Measurements from ENCODE around the gene FBXO21. TPM values are rescaled to one million over a fixed set of nuclear protein-coding genes. Genes with fewer than 3 reads are reported as not detected.

FBXO21 gene
- total and polyA plus RNA-seq, 7 experiments from 2014 or later: 30.4 to 62.9 (median 51.4) TPM

DNA sequence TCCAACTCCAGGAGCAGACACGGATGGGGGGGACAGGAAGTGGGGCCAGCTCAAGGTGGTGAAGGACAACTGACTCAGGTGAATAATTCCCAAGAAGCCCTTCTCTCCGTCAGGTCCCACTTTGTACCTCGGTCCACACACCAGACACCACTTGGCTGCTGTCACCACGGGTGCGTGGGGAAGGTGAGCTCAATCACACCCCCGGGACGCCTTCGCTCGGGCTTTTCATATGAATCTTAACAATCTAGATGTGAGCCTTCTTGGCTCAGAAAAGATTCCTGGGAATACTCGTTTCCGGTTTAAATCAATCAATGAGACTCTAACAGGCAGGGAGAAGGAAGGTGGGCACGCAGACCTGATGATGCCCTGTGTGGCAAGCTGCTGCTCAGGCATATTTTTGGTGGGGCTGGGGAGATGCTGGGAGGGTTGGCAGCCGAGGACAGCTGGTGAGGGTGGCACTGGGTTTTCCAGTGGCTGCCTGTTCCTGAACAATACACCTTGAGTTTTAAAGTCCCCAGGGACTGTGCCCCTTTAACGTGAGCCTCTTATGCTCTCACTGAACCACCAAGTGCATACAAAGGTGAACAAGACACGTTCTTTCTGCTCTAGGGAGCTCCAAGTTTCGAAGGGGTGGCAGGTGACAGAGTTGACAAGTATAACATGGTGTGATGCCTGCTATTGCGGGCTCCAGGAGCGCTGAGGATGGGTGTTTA lies 96.2 kb downstream of the FBXO21 start:
- no peak overlapping the region for H3K27ac Mint-ChIP-seq
- ATAC-seq (no peak), DNase-seq (no peak)
- Histone ChIP-seq H3K27ac (ENCODE audit: low read depth, low read length) (no peak overlapping the region), H3K36me3 (ENCODE audit: control insufficient read depth in 2 of 3, insufficient read depth in 3 of 3, low read length in 3 of 3) (no peaks in the 10 kb centered on the region), H3K27me3 (ENCODE audit: control insufficient read depth in 2 of 2, insufficient read depth in 2 of 2, low read length in 2 of 2) (peaks cover 0 to 10% of the 10 kb centered on the region in 2 donors), H3K4me3 (ENCODE audit: low read length) (no peak overlapping the region), H3K9me3 (ENCODE audit: control insufficient read depth in 2 of 3, low read length in 3 of 3) (peaks cover 0 to 4% (median 0%) of the 10 kb centered on the region in 3 experiments), H3K4me1 (ENCODE audit: control insufficient read depth in 2 of 2, insufficient read depth in 2 of 2, low read length in 2 of 2) (no peaks in the 10 kb centered on the region)
- intact Hi-C loops (cut with micrococcal nuclease): no loop called here
- H3K4me3 Mint-ChIP-seq: no peak overlapping the region
- H3K36me3 Mint-ChIP-seq: peaks cover 0 to 12% (median 0%) of the 10 kb centered on the region in 5 donors
- ChIA-PET CTCF (interaction anchor here (0.7 kb wide), 1 partner anchor 116 kb away, joined by 3 read pairs; no protein-coding TSS in a partner anchor), POLR2A (no interaction called here)
- H3K9me3 Mint-ChIP-seq: peaks cover 0 to 10% (median 8%) of the 10 kb centered on the region in 11 donors
- H3K4me1 Mint-ChIP-seq: peaks cover 0 to 24% (median 6%) of the 10 kb centered on the region in 7 donors
- H3K27me3 Mint-ChIP-seq: peaks cover 13 to 21% (median 18%) of the 10 kb centered on the region in 5 donors

DNA sequence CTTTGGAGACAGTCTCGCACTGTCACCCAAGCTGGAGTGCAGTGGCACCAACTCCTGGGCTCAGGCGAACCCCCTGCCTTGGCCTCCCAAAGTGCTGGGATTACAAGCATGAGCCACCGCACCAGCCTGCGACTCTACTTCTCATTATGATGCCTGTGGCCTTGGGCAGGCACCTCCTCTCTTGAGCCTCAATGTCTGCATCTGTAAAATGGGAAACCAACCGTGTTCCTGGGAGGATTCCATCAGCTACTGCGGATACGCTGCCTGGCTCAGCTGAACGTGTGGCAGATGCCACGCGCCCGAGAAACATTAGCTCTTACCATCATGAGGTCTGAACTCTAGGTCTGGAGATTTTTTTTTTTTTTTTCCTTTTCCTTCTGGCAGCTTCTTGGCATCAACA lies 96.8 kb downstream of the FBXO21 start:
- Histone ChIP-seq H3K36me3 (ENCODE audit: control insufficient read depth in 2 of 3, insufficient read depth in 3 of 3, low read length in 3 of 3) (no peaks in the 10 kb centered on the region), H3K27me3 (ENCODE audit: control insufficient read depth in 2 of 2, insufficient read depth in 2 of 2, low read length in 2 of 2) (peaks cover 0 to 8% of the 10 kb centered on the region in 2 donors), H3K4me1 (ENCODE audit: control insufficient read depth in 2 of 2, insufficient read depth in 2 of 2, low read length in 2 of 2) (no peaks in the 10 kb centered on the region), H3K27ac (ENCODE audit: low read depth, low read length) (no peak overlapping the region), H3K4me3 (ENCODE audit: low read length) (no peak overlapping the region), H3K9me3 (ENCODE audit: control insufficient read depth in 2 of 3, low read length in 3 of 3) (peaks cover 0 to 7% (median 0%) of the 10 kb centered on the region in 3 experiments)
- H3K9me3 Mint-ChIP-seq: peaks cover 0 to 17% (median 10%) of the 10 kb centered on the region in 11 donors
- peaks cover 0 to 13% (median 0%) of the 10 kb centered on the region in 5 donors for H3K36me3 Mint-ChIP-seq
- no peak overlapping the region for H3K27ac Mint-ChIP-seq
- intact Hi-C loops (cut with micrococcal nuclease): no loop called here
- no peak overlapping the region for H3K4me3 Mint-ChIP-seq
- DNase-seq: no peak
- ChIA-PET CTCF (interaction anchor here (0.7 kb wide), 1 partner anchor 116 kb away, joined by 3 read pairs; no protein-coding TSS in a partner anchor), POLR2A (no interaction called here)
- peaks cover 13 to 21% (median 18%) of the 10 kb centered on the region in 5 donors for H3K27me3 Mint-ChIP-seq
- no peak for ATAC-seq
- H3K4me1 Mint-ChIP-seq: peaks cover 0 to 24% (median 6%) of the 10 kb centered on the region in 7 donors

DNA sequence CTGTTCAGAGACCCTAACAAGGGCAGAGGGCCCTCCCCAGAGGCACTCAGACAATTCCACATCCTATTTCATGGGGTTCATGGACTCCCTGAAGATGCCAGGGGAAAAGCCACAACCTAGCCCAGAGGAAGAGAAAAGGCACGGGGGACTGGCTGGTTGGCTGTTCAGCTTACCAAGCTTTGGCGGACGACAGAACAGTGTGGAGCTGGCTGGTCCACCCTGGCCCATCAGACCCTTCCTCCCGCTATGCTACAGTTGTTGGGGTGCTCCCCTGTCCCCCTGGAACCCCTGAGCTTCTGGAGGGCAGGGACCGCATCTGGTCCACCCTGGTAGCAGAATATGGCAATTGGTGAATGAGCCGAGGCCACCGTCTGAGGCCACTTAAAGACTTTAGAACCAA lies 97.4 kb downstream of the FBXO21 start:
- CTCF ChIA-PET: no interaction called here
- intact Hi-C loops (cut with micrococcal nuclease): no loop called here
- peaks cover 0 to 7% (median 0%) of the 10 kb centered on the region in 3 experiments for H3K9me3 ChIP-seq (ENCODE audit: control insufficient read depth in 2 of 3, low read length in 3 of 3)
- ATAC-seq: no peak
- peaks cover 0 to 3% of the 10 kb centered on the region in 2 donors for H3K27me3 ChIP-seq (ENCODE audit: control insufficient read depth in 2 of 2, insufficient read depth in 2 of 2, low read length in 2 of 2)
- no peak overlapping the region for H3K4me3 ChIP-seq (ENCODE audit: low read length)
- H3K36me3 Mint-ChIP-seq: peaks cover 0 to 13% (median 0%) of the 10 kb centered on the region in 5 donors
- POLR2A ChIA-PET: no interaction called here
- no peak overlapping the region for H3K4me3 Mint-ChIP-seq
- H3K4me1 Mint-ChIP-seq: peaks cover 0 to 22% (median 3%) of the 10 kb centered on the region in 7 donors
- no peaks in the 10 kb centered on the region for H3K36me3 ChIP-seq (ENCODE audit: control insufficient read depth in 2 of 3, insufficient read depth in 3 of 3, low read length in 3 of 3)
- H3K4me1 ChIP-seq (ENCODE audit: control insufficient read depth in 2 of 2, insufficient read depth in 2 of 2, low read length in 2 of 2): no peaks in the 10 kb centered on the region
- no peak overlapping the region for H3K27ac Mint-ChIP-seq
- peaks cover 10 to 18% (median 15%) of the 10 kb centered on the region in 5 donors for H3K27me3 Mint-ChIP-seq
- H3K9me3 Mint-ChIP-seq: peaks cover 0 to 17% (median 10%) of the 10 kb centered on the region in 11 donors
- DNase-seq: no peak
- no peak overlapping the region for H3K27ac ChIP-seq (ENCODE audit: low read depth, low read length)

DNA sequence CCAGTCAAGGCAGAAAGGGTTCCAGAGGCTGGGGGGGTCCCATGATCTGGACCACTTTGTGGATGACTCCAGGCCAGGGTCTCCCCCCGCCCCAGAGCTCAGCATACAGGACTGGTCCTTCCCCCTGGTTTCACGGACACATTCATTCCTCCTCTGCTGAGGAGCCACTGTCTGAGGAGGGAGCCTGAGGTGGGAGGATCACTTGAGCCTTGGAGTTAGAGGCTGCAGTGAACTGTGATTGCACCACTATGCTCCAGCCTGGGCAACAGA lies 97.8 kb downstream of the FBXO21 start:
- H3K27ac ChIP-seq (ENCODE audit: low read depth, low read length): no peak overlapping the region
- no peaks in the 10 kb centered on the region for H3K36me3 ChIP-seq (ENCODE audit: control insufficient read depth in 2 of 3, insufficient read depth in 3 of 3, low read length in 3 of 3)
- DNase-seq (no peak), ATAC-seq (no peak)
- POLR2A ChIA-PET: no interaction called here
- intact Hi-C loops (cut with micrococcal nuclease): no loop called here
- Mint-ChIP-seq H3K4me1 (peaks cover 0 to 17% (median 0%) of the 10 kb centered on the region in 7 donors), H3K27me3 (peaks cover 6 to 14% (median 11%) of the 10 kb centered on the region in 5 donors), H3K4me3 (no peak overlapping the region), H3K27ac (no peak overlapping the region), H3K9me3 (peaks cover 0 to 17% (median 10%) of the 10 kb centered on the region in 11 donors), H3K36me3 (peaks cover 0 to 13% (median 0%) of the 10 kb centered on the region in 5 donors)
- no peaks in the 10 kb centered on the region for H3K27me3 ChIP-seq (ENCODE audit: control insufficient read depth in 2 of 2, insufficient read depth in 2 of 2, low read length in 2 of 2)
- CTCF ChIA-PET: no interaction called here
- peaks cover 0 to 7% (median 0%) of the 10 kb centered on the region in 3 experiments for H3K9me3 ChIP-seq (ENCODE audit: control insufficient read depth in 2 of 3, low read length in 3 of 3)
- H3K4me3 ChIP-seq (ENCODE audit: low read length): no peak overlapping the region
- H3K4me1 ChIP-seq (ENCODE audit: control insufficient read depth in 2 of 2, insufficient read depth in 2 of 2, low read length in 2 of 2): no peaks in the 10 kb centered on the region

Other genes starting within 250 kb of the FBXO21 start
- gene TESC, start 91.1 kb downstream of the FBXO21 start, total RNA-seq: 10 to 100 TPM in 2 of 5 experiments, 1 to 10 TPM in 1, not detected in 2; 4.6 to 41.1 (median 25.8) TPM
- gene TESC, start 91.1 kb downstream of the FBXO21 start, polyA plus RNA-seq: 1 to 10 TPM in 1 of 2 donors, under 1 TPM in 1; 0.82 to 3.5 TPM
- gene NOS1, start 171.2 kb upstream of the FBXO21 start, total RNA-seq: not detected
- gene NOS1, start 171.2 kb upstream of the FBXO21 start, polyA plus RNA-seq: not detected